Right atrium auricular region (tissue), 2 donors: ENCODE data around the gene XK. TPM values are rescaled to one million over a fixed set of nuclear protein-coding genes. Genes with fewer than 3 reads are reported as not detected.

ENCODE experiments used
- DNase-seq: peaks from one replicate; pipeline ENCODE4 v3.0.0-alpha.2; 2019; ENCODE audit warnings: low spot score
- H3K27ac ChIP-seq, 2 donors: fragments of 200-600 bp; sonication (generic); 1 replicate in 1 of 2; 2 replicates in 1 of 2; pipeline ENCODE4 v1.5.1; 2016 to 2019
- H3K27me3 ChIP-seq, 2 donors: fragments of 200-600 bp; sonication (generic); one replicate each; pipeline versions ENCODE4 v1.5.1 to v1.6.0; 2017 to 2019
- H3K36me3 ChIP-seq: fragments of 200-600 bp; sonication (generic); one replicate; pipeline ENCODE4 v1.5.1; 2016
- H3K4me1 ChIP-seq, 2 donors: fragments of 200-600 bp; sonication (generic); one replicate each; pipeline versions ENCODE4 v1.5.1 to v1.6.0; 2017 to 2019
- H3K4me3 ChIP-seq, 2 donors: fragments of 200-600 bp; sonication (generic); 1 replicate in 1 of 2; 2 replicates in 1 of 2; pipeline ENCODE4 v1.5.1; 2017 to 2019; ENCODE audit warnings: mild to moderate bottlenecking in 1 of 2, moderate library complexity in 1 of 2
- H3K9me3 ChIP-seq, 2 donors: fragments of 200-600 bp; sonication (generic); one replicate each; pipeline ENCODE4 v1.5.1; 2019
- total RNA-seq, 2 donors: library from RNA; depleted of rRNA; stranded (reverse); fragments of >200 nt; gene quantifications; one replicate each; pipeline ENCODE4 v1.1.0, GENCODE V29; 2016
- TF ChIP-seq, protein P1 (sequence below), 2 donors: fragments of 200-600 bp; sonication (generic); IDR thresholded peaks; one replicate each; pipeline ENCODE4 v1.5.1; 2019; ENCODE audit warnings: antibody characterized with exemption in 2 of 2

Gene XK
- total RNA-seq, 2 donors from 2014 or later = 5.1 to 10.1 TPM

DNA sequence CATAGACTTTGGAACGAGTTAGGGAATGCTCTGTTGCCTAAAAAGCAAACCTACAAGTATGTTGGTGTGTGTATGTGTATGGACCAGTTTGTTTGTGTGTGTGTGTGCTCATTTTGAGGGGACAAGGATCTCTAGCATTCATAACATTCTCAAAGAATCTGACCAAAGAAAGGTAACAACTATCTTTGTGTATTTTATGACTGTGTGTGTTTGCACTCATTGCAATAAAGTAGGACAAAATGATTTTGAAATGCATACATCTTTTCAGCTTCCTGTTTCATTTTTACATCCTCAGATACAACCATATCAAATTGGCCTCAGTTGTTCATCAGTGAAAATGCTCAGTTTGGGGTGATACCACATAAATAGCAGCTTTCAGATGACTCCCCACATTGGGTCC, 8.3 kb upstream of the XK start:
- Histone ChIP-seq H3K36me3 (no peaks in the 10 kb centered on the region), H3K27ac (no peak overlapping the region), H3K4me3 (no peak overlapping the region), H3K9me3 (no peaks in the 10 kb centered on the region), H3K4me1 (no peaks in the 10 kb centered on the region), H3K27me3 (no peaks in the 10 kb centered on the region)
- TF ChIP-seq, protein P1, sequence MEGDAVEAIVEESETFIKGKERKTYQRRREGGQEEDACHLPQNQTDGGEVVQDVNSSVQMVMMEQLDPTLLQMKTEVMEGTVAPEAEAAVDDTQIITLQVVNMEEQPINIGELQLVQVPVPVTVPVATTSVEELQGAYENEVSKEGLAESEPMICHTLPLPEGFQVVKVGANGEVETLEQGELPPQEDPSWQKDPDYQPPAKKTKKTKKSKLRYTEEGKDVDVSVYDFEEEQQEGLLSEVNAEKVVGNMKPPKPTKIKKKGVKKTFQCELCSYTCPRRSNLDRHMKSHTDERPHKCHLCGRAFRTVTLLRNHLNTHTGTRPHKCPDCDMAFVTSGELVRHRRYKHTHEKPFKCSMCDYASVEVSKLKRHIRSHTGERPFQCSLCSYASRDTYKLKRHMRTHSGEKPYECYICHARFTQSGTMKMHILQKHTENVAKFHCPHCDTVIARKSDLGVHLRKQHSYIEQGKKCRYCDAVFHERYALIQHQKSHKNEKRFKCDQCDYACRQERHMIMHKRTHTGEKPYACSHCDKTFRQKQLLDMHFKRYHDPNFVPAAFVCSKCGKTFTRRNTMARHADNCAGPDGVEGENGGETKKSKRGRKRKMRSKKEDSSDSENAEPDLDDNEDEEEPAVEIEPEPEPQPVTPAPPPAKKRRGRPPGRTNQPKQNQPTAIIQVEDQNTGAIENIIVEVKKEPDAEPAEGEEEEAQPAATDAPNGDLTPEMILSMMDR (IDR thresholded peaks at IDR 0.05) = no peak
- no peak for DNase-seq

DNA sequence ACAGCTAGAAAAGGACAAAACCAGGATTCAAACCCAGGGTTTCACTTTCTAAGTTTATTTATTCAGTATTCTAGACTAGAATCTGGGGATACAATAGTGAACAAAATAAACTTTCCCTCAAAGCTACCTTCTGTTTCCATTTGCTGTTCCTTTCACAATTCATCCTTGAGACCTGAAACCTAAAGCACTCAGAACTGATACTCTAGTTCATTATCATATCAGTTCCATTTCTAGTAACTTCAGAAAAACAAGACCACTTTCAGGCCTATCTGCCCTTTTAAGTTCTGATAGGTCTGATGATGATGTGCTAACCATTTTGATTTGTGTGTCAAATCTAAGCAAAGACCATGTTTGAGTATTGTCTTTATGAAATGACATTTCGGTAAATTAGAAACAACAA, 7.8 kb upstream of the XK start:
- no peaks in the 10 kb centered on the region for H3K36me3 ChIP-seq
- H3K9me3 ChIP-seq = no peaks in the 10 kb centered on the region
- H3K27ac ChIP-seq = no peak overlapping the region
- DNase-seq = no peak
- no peaks in the 10 kb centered on the region for H3K27me3 ChIP-seq
- no peaks in the 10 kb centered on the region for H3K4me1 ChIP-seq
- no peak overlapping the region for H3K4me3 ChIP-seq
- TF ChIP-seq, protein P1 (IDR thresholded peaks at IDR 0.05) = no peak

DNA sequence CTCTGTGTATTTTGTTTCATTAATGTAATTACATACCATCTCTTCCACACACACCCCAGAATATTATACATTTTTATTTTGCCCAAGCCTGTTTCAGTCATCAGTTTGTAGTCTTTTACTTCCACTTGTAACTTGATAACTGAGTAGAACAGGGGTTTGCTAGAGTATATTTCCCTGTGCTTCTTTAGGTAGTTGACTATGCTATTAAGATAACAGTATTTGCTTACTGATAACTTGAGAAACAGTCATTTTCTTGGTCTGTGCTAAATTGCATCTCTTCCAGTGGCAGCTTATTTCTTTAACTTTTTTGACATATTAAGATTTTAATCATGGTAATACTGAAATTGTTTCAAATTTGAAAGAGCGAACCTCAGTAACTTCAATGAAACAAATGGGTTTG, 7.0 kb upstream of the XK start:
- Histone ChIP-seq H3K9me3 (no peaks in the 10 kb centered on the region), H3K27ac (no peak overlapping the region), H3K36me3 (no peaks in the 10 kb centered on the region), H3K27me3 (no peaks in the 10 kb centered on the region), H3K4me3 (no peak overlapping the region), H3K4me1 (no peaks in the 10 kb centered on the region)
- TF ChIP-seq, protein P1 (IDR thresholded peaks at IDR 0.05) = no peak
- DNase-seq = no peak

DNA sequence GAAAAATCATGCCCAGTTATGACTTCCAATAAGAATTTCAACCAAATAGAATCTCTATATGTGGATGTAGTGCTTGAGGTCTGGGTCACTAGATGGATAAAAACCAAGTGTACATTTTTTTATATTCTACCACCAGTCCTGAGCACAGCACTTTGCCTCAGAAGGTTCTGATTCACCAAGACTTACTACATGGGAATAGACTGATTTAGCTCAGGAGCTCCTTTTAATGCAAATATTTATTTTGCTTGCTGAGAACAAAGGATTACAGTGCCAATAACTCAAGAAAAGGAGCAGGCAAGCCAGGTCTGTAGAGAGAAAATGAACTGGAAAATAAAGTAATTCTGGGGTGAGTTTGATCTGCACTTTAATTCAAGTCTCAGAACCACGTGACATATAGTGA, 6.4 kb upstream of the XK start:
- TF ChIP-seq, protein P1 (IDR thresholded peaks at IDR 0.05) = no peak

DNA sequence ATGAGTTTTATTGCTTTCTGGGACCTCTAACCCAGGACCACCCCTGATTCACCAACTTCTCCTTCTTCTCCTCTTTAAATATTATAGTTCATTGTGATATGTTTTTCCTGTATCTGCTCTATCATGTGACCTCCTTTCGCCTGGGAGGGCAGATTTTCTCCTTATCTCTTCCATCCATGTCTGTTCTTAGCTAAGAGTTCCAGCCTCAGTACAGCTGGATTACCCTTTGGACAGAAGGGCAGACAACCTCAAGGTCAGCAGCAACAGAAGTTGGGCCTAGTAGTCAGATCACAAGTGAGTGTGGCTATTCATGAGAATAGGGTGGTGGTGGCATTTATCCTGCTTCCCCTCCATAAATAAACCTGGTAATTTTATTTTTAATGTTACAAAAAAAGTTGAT, 5.7 kb upstream of the XK start:
- H3K4me1 ChIP-seq = no peaks in the 10 kb centered on the region
- no peak overlapping the region for H3K4me3 ChIP-seq
- TF ChIP-seq, protein P1 (IDR thresholded peaks at IDR 0.05) = no peak
- H3K27ac ChIP-seq = no peak overlapping the region
- H3K9me3 ChIP-seq = no peaks in the 10 kb centered on the region
- no peak for DNase-seq
- no peaks in the 10 kb centered on the region for H3K27me3 ChIP-seq
- no peaks in the 10 kb centered on the region for H3K36me3 ChIP-seq

More for the DNA sequence above, 6.4 kb upstream of the XK start:
- Histone ChIP-seq H3K36me3 (no peaks in the 10 kb centered on the region), H3K27me3 (no peaks in the 10 kb centered on the region), H3K27ac (no peak overlapping the region), H3K4me1 (no peaks in the 10 kb centered on the region), H3K9me3 (no peaks in the 10 kb centered on the region), H3K4me3 (no peak overlapping the region)
- DNase-seq = no peak

DNA sequence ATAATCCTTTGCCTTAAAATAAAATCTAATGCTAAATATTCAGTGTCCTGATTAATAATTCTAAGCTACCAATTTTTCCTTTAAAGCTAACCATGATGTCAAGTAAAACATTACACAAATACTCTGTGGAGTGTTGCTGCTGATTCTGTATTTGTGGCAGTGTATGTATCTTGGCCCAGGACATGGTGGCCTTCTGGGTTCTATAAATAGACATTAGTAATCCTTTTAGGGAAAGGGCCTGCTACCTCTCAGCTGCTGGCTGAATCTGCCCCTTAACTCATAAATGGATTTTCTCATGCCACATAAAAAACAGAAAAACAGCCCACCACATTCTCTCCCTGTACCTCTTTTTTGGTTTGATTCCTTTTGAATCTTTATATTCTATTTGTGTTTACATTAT, 1.2 kb upstream of the XK start:
- Histone ChIP-seq H3K9me3 (no peaks in the 10 kb centered on the region), H3K4me3 (no peak overlapping the region), H3K36me3 (no peaks in the 10 kb centered on the region), H3K4me1 (no peaks in the 10 kb centered on the region), H3K27ac (peak overlapping the region; percentile 76 to 87), H3K27me3 (no peaks in the 10 kb centered on the region)
- TF ChIP-seq, protein P1 (IDR thresholded peaks at IDR 0.05) = no peak
- no peak for DNase-seq
